K562 (cell line): ENCODE measurements around the gene ENTREP3. TPM values are rescaled to one million over a fixed set of nuclear protein-coding genes. Genes with fewer than 3 reads are reported as not detected.
A peak's percentile ranks its signal among the peaks of the same experiment; 100 is the strongest.

ENCODE experiments used
- ATAC-seq: fragments of 200-7000 bp; cut with Tn5 transposase; 3 replicates; pipeline ENCODE4 v1.9.1; 2020; ENCODE audit warnings: moderate library complexity
- BruUV-seq: library from RNA; stranded (reverse); fragments of 400-500 nt; replicated peaks from 2 replicates; lab custom pipeline; 2021; lab: Mats Ljungman, UMichigan
- CTCF ChIA-PET: fragments of 300-600 bp; formaldehyde crosslinking; extraction: SDS; loops from one replicate; lab custom pipeline; 2021; ENCODE audit warnings: low intra/inter-chr PET ratio; lab: Yijun Ruan, JAX
- POLR2A ChIA-PET: fragments of 300-600, 350-650 bp; sonication (Branson Sonifier 250); formaldehyde crosslinking; extraction: SDS; loops from one replicate; lab custom pipeline; 2021; ENCODE audit warnings: antibody characterized with exemption, inconsistent platforms; lab: Yijun Ruan, JAX
- DNase-seq, 4 experiments: peaks; one replicate each; pipeline versions ENCODE4 v3.0.0 to v3.0.0-alpha.2; 2011 to 2018; ENCODE audit warnings: low spot score in 3 of 4, mixed read lengths in 3 of 4; ENCODE audit errors: extremely low read depth in 1 of 4
- FAIRE-seq: peaks from 2 replicates; lab custom pipeline; 2011; peaks lifted over from hg19 to GRCh38; lab: Jason Lieb, UNC
- H2AFZ ChIP-seq: 2 replicates; pipeline ENCODE4 v1.6.0; 2011; ENCODE audit warnings: low read depth, low read length, control low read depth, inconsistent platforms
- H3K27ac ChIP-seq: fragments of 200-600 bp; 3 replicates; pipeline ENCODE4 v1.8.0; 2011; ENCODE audit warnings: low read depth, mild to moderate bottlenecking, control low read depth, inconsistent platforms, low read length, moderate library complexity, mixed read lengths; ENCODE audit errors: extremely low read depth
- H3K27me3 ChIP-seq, 2 experiments: fragments of 300-600 bp in 1 of 2; 2 replicates in 1 of 2; 3 replicates in 1 of 2; pipeline versions ENCODE4 v1.6.0 to v1.8.0; 2011; ENCODE audit warnings: inconsistent platforms in 2 of 2, low read length in 2 of 2, mild to moderate bottlenecking in 1 of 2, mixed read lengths in 1 of 2, moderate library complexity in 1 of 2; ENCODE audit not compliant: control insufficient read depth in 2 of 2, insufficient read depth in 2 of 2
- H3K36me3 ChIP-seq: fragments of 300-600 bp; 3 replicates; pipeline ENCODE4 v1.8.0; 2011; ENCODE audit warnings: mild to moderate bottlenecking, low read length, inconsistent platforms; ENCODE audit not compliant: control insufficient read depth, insufficient read depth
- H3K4me1 ChIP-seq, 2 experiments: fragments of 200-600 bp in 1 of 2; replicated peaks in 1 of 2; 2 replicates in 1 of 2; 3 replicates in 1 of 2; pipeline versions ENCODE4 v1.5.1 to v1.8.0; 2011; ENCODE audit warnings: inconsistent platforms in 2 of 2, low read length in 2 of 2, mild to moderate bottlenecking in 1 of 2, mixed read lengths in 1 of 2, moderate library complexity in 1 of 2; ENCODE audit not compliant: control insufficient read depth in 2 of 2, insufficient read depth in 2 of 2
- H3K4me2 ChIP-seq: 2 replicates; pipeline ENCODE4 v1.6.1; 2011; ENCODE audit warnings: low read length, control low read depth, inconsistent platforms, mixed read lengths; ENCODE audit not compliant: insufficient read depth
- H3K4me3 ChIP-seq: fragments of 200-600 bp; sonication (generic), shearing (Covaris generic); 2 replicates; pipeline ENCODE4 v1.5.1; 2016; ENCODE audit warnings: control low read depth, inconsistent platforms
- H3K79me2 ChIP-seq: fragments of 200-600 bp; 3 replicates; pipeline ENCODE4 v1.8.0; 2011; ENCODE audit warnings: low read length, inconsistent platforms; ENCODE audit not compliant: control insufficient read depth, insufficient read depth
- H3K9ac ChIP-seq, 2 experiments: 2 replicates each; pipeline versions ENCODE4 v1.6.0 to v1.6.1; 2011; ENCODE audit warnings: low read depth in 2 of 2, low read length in 2 of 2, control low read depth in 1 of 2, inconsistent platforms in 1 of 2, mild to moderate bottlenecking in 1 of 2, mixed read lengths in 1 of 2; ENCODE audit not compliant: insufficient read depth in 1 of 2
- H3K9me1 ChIP-seq: one replicate; pipeline ENCODE4 v1.6.0; 2011; ENCODE audit warnings: inconsistent platforms, mild to moderate bottlenecking, low read length, moderate library complexity; ENCODE audit not compliant: control insufficient read depth, insufficient read depth
- H3K9me3 ChIP-seq: replicated peaks from 2 replicates; pipeline ENCODE4 v1.5.1; 2011; ENCODE audit warnings: low read depth, low read length, inconsistent platforms; ENCODE audit not compliant: control insufficient read depth, insufficient read depth
- H4K20me1 ChIP-seq: replicated peaks from 2 replicates; pipeline ENCODE4 v1.6.1; 2011; ENCODE audit warnings: low read length, inconsistent platforms, mixed read lengths; ENCODE audit not compliant: control insufficient read depth, insufficient read depth
- CREB1 ChIP-seq, 2 experiments: sonication (generic) in 1 of 2; formaldehyde crosslinking in 1 of 2; IDR thresholded peaks; 2 replicates each; pipeline versions ENCODE4 v1.6.1 to v1.8.0; 2012 to 2022; ENCODE audit warnings: inconsistent platforms in 1 of 2, mild to moderate bottlenecking in 1 of 2, missing genetic modification reagents in 1 of 2, moderate library complexity in 1 of 2
- GATAD2A ChIP-seq: fragments of 450-650 bp; IDR thresholded peaks from 2 replicates; pipeline ENCODE4 v1.6.1; 2017
- ILF3 ChIP-seq: fragments of 450-650 bp; IDR thresholded peaks from 2 replicates; pipeline ENCODE4 v1.6.1; 2018; ENCODE audit warnings: antibody characterized with exemption, mild to moderate bottlenecking, moderate library complexity, borderline replicate concordance
- SPI1 ChIP-seq: IDR thresholded peaks from 2 replicates; pipeline ENCODE4 v1.6.1; 2011; ENCODE audit warnings: low read depth, low read length, control low read depth, borderline replicate concordance
- STAT6 ChIP-seq: sonication (generic); formaldehyde crosslinking; IDR thresholded peaks from 2 replicates; pipeline ENCODE4 v1.8.1; 2023; ENCODE audit warnings: mild to moderate bottlenecking, missing genetic modification reagents
- TRIM28 ChIP-seq: fragments of 450-650 bp; IDR thresholded peaks from 2 replicates; pipeline ENCODE4 v1.6.1; 2017
- ZBTB7A ChIP-seq: IDR thresholded peaks from 2 replicates; pipeline ENCODE4 v1.6.1; 2011; ENCODE audit warnings: low read depth, mild to moderate bottlenecking, low read length, moderate library complexity, borderline replicate concordance; ENCODE audit not compliant: control insufficient read depth
- ZC3H4 ChIP-seq: sonication (generic); formaldehyde crosslinking; IDR thresholded peaks from 2 replicates; pipeline ENCODE4 v1.9.0; 2021; ENCODE audit warnings: missing genetic modification reagents, borderline replicate concordance
- WGBS: fragments of 100-300 bp; shearing (Covaris generic); methylation state at CpG from one replicate; pipeline ENCODE4 v1.1.6; 2016; ENCODE audit warnings: low coverage, mixed read lengths; ENCODE audit not compliant: insufficient coverage; ENCODE audit errors: missing lambda C conversion rate; 5-methylcytosine and 5-hydroxymethylcytosine counted together
- in situ Hi-C: fragments of 300-500 bp; cut with MboI; formaldehyde crosslinking; loops from 4 replicates; pipeline ENCODE4 v1.15.0; 2018; ENCODE audit warnings: inconsistent platforms, mixed read lengths
- intact Hi-C: fragments of 100-400 bp; cut with micrococcal nuclease; formaldehyde crosslinking; loops from 2 replicates; pipeline ENCODE4 v1.14.2; 2022
- polyA plus RNA-seq, 8 experiments: library from polyadenylated mRNA; depleted of rRNA in 4 of 8; stranded (reverse) in 5 of 8; unstranded in 3 of 8; fragments of >200 nt; fragmentation: Nextera tagmentation in 2 of 8; fragmentation: Illumina TruSeq in 1 of 8; extraction: Ambion mirVana in 2 of 8; extraction: Trizol in 1 of 8; gene quantifications; 2 replicates each; pipeline versions ENCODE4 v1.2.1 to v1.2.3, GENCODE V29; 2011 to 2014; ENCODE audit warnings: inconsistent platforms in 1 of 8, missing spikeins in 1 of 8
- total RNA-seq, 7 experiments: library from RNA; depleted of rRNA in 6 of 7; stranded (reverse); fragments of >200 nt in 6 of 7; fragmentation: Illumina TruSeq in 2 of 7; extraction: Trizol in 2 of 7; gene quantifications; 2 replicates each; pipeline versions ENCODE4 v1.2.1 to v1.2.3, GENCODE V29; 2011 to 2021; ENCODE audit warnings: low replicate concordance in 1 of 7

The ENTREP3 gene
- total and polyA plus RNA-seq, 9 of the 15 experiments (the other 6 are each of a cell fraction or from before 2014, with no cell fraction given), result 1.9 to 41.8 (median 5.9) TPM

GRCh38 chr1:155251566-155251965, 3.7 kb downstream of the ENTREP3 start:
- no peaks in the 10 kb centered on the region for H3K9me3 ChIP-seq
- 88% methylated on average over 2 of the region's 7 CpGs for WGBS
- ChIA-PET POLR2A (interaction anchor here (0.6 to 3.4 kb wide), 6 partner anchors 9 to 419 kb away, joined by 3 to 30 read pairs (median 4); partner anchors contain the start of genes FDPS, RUSC1 and SCAMP3), CTCF (interaction anchor here (1.4 to 3.5 kb wide), 5 partner anchors 56 to 461 kb away, joined by 6 to 38 read pairs (median 22); partner anchors contain the start of gene FDPS)
- H3K4me3 ChIP-seq, result no peak overlapping the region
- H3K4me1 ChIP-seq, result peaks cover 25 to 55% of the 10 kb centered on the region in 2 experiments
- TF ChIP-seq CREB1 (IDR thresholded peaks at IDR 0.05) (no peak), CREB1 (CRISPR knock-in tag; IDR thresholded peaks at IDR 0.05) (no peak), ZBTB7A (no peak), GATAD2A (no peak), STAT6 (CRISPR knock-in tag) (no peak), TRIM28 (no peak), ZC3H4 (CRISPR knock-in tag) (no peak), ILF3 (no peak), SPI1 (no peak)
- peak overlapping the region in 1 of 2 experiments; percentile 53; a peak in 2 of 4 replicates for H3K9ac ChIP-seq
- H4K20me1 ChIP-seq, result no peaks in the 10 kb centered on the region
- ATAC-seq, result no peak
- H3K9me1 ChIP-seq, result no peaks in the 10 kb centered on the region
- in situ Hi-C loops, result loop anchor here (10.0 kb wide), 1 partner anchor 343 kb away; no protein-coding TSS in a partner anchor
- H3K27me3 ChIP-seq, result no peaks in the 10 kb centered on the region
- BruUV-seq, result no TSS peak
- H3K79me2 ChIP-seq, result peaks cover 18% of the 10 kb centered on the region
- H3K27ac ChIP-seq, result no peak overlapping the region
- peaks cover 36% of the 10 kb centered on the region; the same call in 2 of the 3 replicates for H3K36me3 ChIP-seq
- intact Hi-C loops, result loop anchor here (5.0 to 10.0 kb wide), 2 partner anchors 253 to 341 kb away; no protein-coding TSS in a partner anchor
- no peak overlapping the region for H2AFZ ChIP-seq
- no peak for FAIRE-seq
- no peak for DNase-seq
- no peak overlapping the region; the same call in 1 of the 2 replicates for H3K4me2 ChIP-seq
